Measurements from ENCODE around the gene NT5M.

NT5M gene

GRCh38 chr17:17355426-17355825 is 52.3 kb downstream of the NT5M start:
- H3K27me3 ChIP-seq (ENCODE audit: control insufficient read depth, insufficient read depth, low read length): peaks cover 3% of the 10 kb centered on the region
- no peaks in the 10 kb centered on the region for H3K36me3 ChIP-seq (ENCODE audit: control insufficient read depth, insufficient read depth, low read length)
- H3K9ac ChIP-seq (ENCODE audit: low read length): no peak overlapping the region
- H3K4me3 ChIP-seq (ENCODE audit: low read length): no peak overlapping the region
- no peaks in the 10 kb centered on the region for H3K4me1 ChIP-seq (ENCODE audit: control insufficient read depth, insufficient read depth, low read length)
- no peak overlapping the region for H3K27ac ChIP-seq (ENCODE audit: low read depth, low read length)

GRCh38 chr17:17356149-17356930 is 53.2 kb downstream of the NT5M start:
- peaks cover 3% of the 10 kb centered on the region for H3K27me3 ChIP-seq (ENCODE audit: control insufficient read depth, insufficient read depth, low read length)
- no peak overlapping the region for H3K9ac ChIP-seq (ENCODE audit: low read length)
- H3K4me1 ChIP-seq (ENCODE audit: control insufficient read depth, insufficient read depth, low read length): no peaks in the 10 kb centered on the region
- no peaks in the 10 kb centered on the region for H3K36me3 ChIP-seq (ENCODE audit: control insufficient read depth, insufficient read depth, low read length)
- H3K27ac ChIP-seq (ENCODE audit: low read depth, low read length): no peak overlapping the region
- H3K4me3 ChIP-seq (ENCODE audit: low read length): no peak overlapping the region

- Histone ChIP-seq H3K9ac (ENCODE audit: low read length) (no peak overlapping the region), H3K36me3 (ENCODE audit: control insufficient read depth, insufficient read depth, low read length) (no peaks in the 10 kb centered on the region), H3K27ac (ENCODE audit: low read depth, low read length) (no peak overlapping the region), H3K27me3 (ENCODE audit: control insufficient read depth, insufficient read depth, low read length) (peaks cover 3% of the 10 kb centered on the region), H3K4me3 (ENCODE audit: low read length) (no peak overlapping the region), H3K4me1 (ENCODE audit: control insufficient read depth, insufficient read depth, low read length) (no peaks in the 10 kb centered on the region)
Measured at GRCh38 chr17:17356931-17357270, 53.7 kb downstream of the NT5M start.

GRCh38 chr17:17358060-17358751 is 55.0 kb downstream of the NT5M start:
- no peak overlapping the region for H3K27ac ChIP-seq (ENCODE audit: low read depth, low read length)

GRCh38 chr17:17358866-17359265 is 55.7 kb downstream of the NT5M start:
- peaks cover 3% of the 10 kb centered on the region for H3K27me3 ChIP-seq (ENCODE audit: control insufficient read depth, insufficient read depth, low read length)
- no peak overlapping the region for H3K27ac ChIP-seq (ENCODE audit: low read depth, low read length)
- no peak overlapping the region for H3K4me3 ChIP-seq (ENCODE audit: low read length)
- no peaks in the 10 kb centered on the region for H3K4me1 ChIP-seq (ENCODE audit: control insufficient read depth, insufficient read depth, low read length)
- no peaks in the 10 kb centered on the region for H3K36me3 ChIP-seq (ENCODE audit: control insufficient read depth, insufficient read depth, low read length)
- H3K9ac ChIP-seq (ENCODE audit: low read length): no peak overlapping the region

More at GRCh38 chr17:17358060-17358751, 55.0 kb downstream of the NT5M start:
- no peaks in the 10 kb centered on the region for H3K4me1 ChIP-seq (ENCODE audit: control insufficient read depth, insufficient read depth, low read length)
- H3K27me3 ChIP-seq (ENCODE audit: control insufficient read depth, insufficient read depth, low read length): peaks cover 3% of the 10 kb centered on the region
- no peak overlapping the region for H3K4me3 ChIP-seq (ENCODE audit: low read length)
- no peaks in the 10 kb centered on the region for H3K36me3 ChIP-seq (ENCODE audit: control insufficient read depth, insufficient read depth, low read length)
- no peak overlapping the region for H3K9ac ChIP-seq (ENCODE audit: low read length)

GRCh38 chr17:17359271-17359670 is 56.1 kb downstream of the NT5M start:
- no peaks in the 10 kb centered on the region for H3K4me1 ChIP-seq (ENCODE audit: control insufficient read depth, insufficient read depth, low read length)
- H3K36me3 ChIP-seq (ENCODE audit: control insufficient read depth, insufficient read depth, low read length): no peaks in the 10 kb centered on the region
- no peak overlapping the region for H3K9ac ChIP-seq (ENCODE audit: low read length)
- H3K27ac ChIP-seq (ENCODE audit: low read depth, low read length): no peak overlapping the region
- peaks cover 3% of the 10 kb centered on the region for H3K27me3 ChIP-seq (ENCODE audit: control insufficient read depth, insufficient read depth, low read length)
- no peak overlapping the region for H3K4me3 ChIP-seq (ENCODE audit: low read length)

- no peaks in the 10 kb centered on the region for H3K36me3 ChIP-seq (ENCODE audit: control insufficient read depth, insufficient read depth, low read length)
- no peaks in the 10 kb centered on the region for H3K4me1 ChIP-seq (ENCODE audit: control insufficient read depth, insufficient read depth, low read length)
Measured at GRCh38 chr17:17360087-17360730, 57.0 kb downstream of the NT5M start.

GRCh38 chr17:17361543-17361866 is 58.3 kb downstream of the NT5M start:
- no peak overlapping the region for H3K4me3 ChIP-seq (ENCODE audit: low read length)
- H3K9ac ChIP-seq (ENCODE audit: low read length): no peak overlapping the region
- peaks cover 3% of the 10 kb centered on the region for H3K27me3 ChIP-seq (ENCODE audit: control insufficient read depth, insufficient read depth, low read length)
- no peak overlapping the region for H3K27ac ChIP-seq (ENCODE audit: low read depth, low read length)
- H3K36me3 ChIP-seq (ENCODE audit: control insufficient read depth, insufficient read depth, low read length): no peaks in the 10 kb centered on the region
- H3K4me1 ChIP-seq (ENCODE audit: control insufficient read depth, insufficient read depth, low read length): no peaks in the 10 kb centered on the region

More at GRCh38 chr17:17360087-17360730, 57.0 kb downstream of the NT5M start:
- H3K27me3 ChIP-seq (ENCODE audit: control insufficient read depth, insufficient read depth, low read length): peaks cover 3% of the 10 kb centered on the region
- H3K9ac ChIP-seq (ENCODE audit: low read length): no peak overlapping the region
- H3K27ac ChIP-seq (ENCODE audit: low read depth, low read length): no peak overlapping the region
- no peak overlapping the region for H3K4me3 ChIP-seq (ENCODE audit: low read length)

GRCh38 chr17:17361867-17362539 is 58.8 kb downstream of the NT5M start:
- H3K27ac ChIP-seq (ENCODE audit: low read depth, low read length): no peak overlapping the region
- peaks cover 3% of the 10 kb centered on the region for H3K27me3 ChIP-seq (ENCODE audit: control insufficient read depth, insufficient read depth, low read length)
- no peaks in the 10 kb centered on the region for H3K4me1 ChIP-seq (ENCODE audit: control insufficient read depth, insufficient read depth, low read length)
- H3K9ac ChIP-seq (ENCODE audit: low read length): no peak overlapping the region
- no peaks in the 10 kb centered on the region for H3K36me3 ChIP-seq (ENCODE audit: control insufficient read depth, insufficient read depth, low read length)
- H3K4me3 ChIP-seq (ENCODE audit: low read length): no peak overlapping the region

GRCh38 chr17:17362540-17362930 is 59.4 kb downstream of the NT5M start:
- H3K36me3 ChIP-seq (ENCODE audit: control insufficient read depth, insufficient read depth, low read length): no peaks in the 10 kb centered on the region
- H3K27ac ChIP-seq (ENCODE audit: low read depth, low read length): no peak overlapping the region
- H3K27me3 ChIP-seq (ENCODE audit: control insufficient read depth, insufficient read depth, low read length): peaks cover 3% of the 10 kb centered on the region
- no peaks in the 10 kb centered on the region for H3K4me1 ChIP-seq (ENCODE audit: control insufficient read depth, insufficient read depth, low read length)
- H3K4me3 ChIP-seq (ENCODE audit: low read length): no peak overlapping the region
- H3K9ac ChIP-seq (ENCODE audit: low read length): no peak overlapping the region

GRCh38 chr17:17363638-17364337 is 60.6 kb downstream of the NT5M start:
- H3K4me1 ChIP-seq (ENCODE audit: control insufficient read depth, insufficient read depth, low read length): no peaks in the 10 kb centered on the region
- H3K9ac ChIP-seq (ENCODE audit: low read length): no peak overlapping the region
- no peaks in the 10 kb centered on the region for H3K27me3 ChIP-seq (ENCODE audit: control insufficient read depth, insufficient read depth, low read length)
- H3K27ac ChIP-seq (ENCODE audit: low read depth, low read length): no peak overlapping the region
- no peak overlapping the region for H3K4me3 ChIP-seq (ENCODE audit: low read length)
- no peaks in the 10 kb centered on the region for H3K36me3 ChIP-seq (ENCODE audit: control insufficient read depth, insufficient read depth, low read length)

GRCh38 chr17:17364338-17364667 is 61.1 kb downstream of the NT5M start:
- Histone ChIP-seq H3K4me3 (ENCODE audit: low read length) (no peak overlapping the region), H3K9ac (ENCODE audit: low read length) (no peak overlapping the region), H3K27me3 (ENCODE audit: control insufficient read depth, insufficient read depth, low read length) (no peaks in the 10 kb centered on the region), H3K36me3 (ENCODE audit: control insufficient read depth, insufficient read depth, low read length) (no peaks in the 10 kb centered on the region), H3K27ac (ENCODE audit: low read depth, low read length) (no peak overlapping the region), H3K4me1 (ENCODE audit: control insufficient read depth, insufficient read depth, low read length) (no peaks in the 10 kb centered on the region)

Measured in rectal smooth muscle tissue (tissue), 1 donor.